GM19328 (cell line): ENCODE results near the gene FICD.

Experiments
- ATAC-seq: cut with Tn5 transposase; IDR thresholded peaks from one replicate; pipeline ENCODE4 v1.9.1; 2021; ENCODE audit warnings: mild to moderate bottlenecking, moderate library complexity; ENCODE audit not compliant: unreplicated experiment

The FICD gene

DNA sequence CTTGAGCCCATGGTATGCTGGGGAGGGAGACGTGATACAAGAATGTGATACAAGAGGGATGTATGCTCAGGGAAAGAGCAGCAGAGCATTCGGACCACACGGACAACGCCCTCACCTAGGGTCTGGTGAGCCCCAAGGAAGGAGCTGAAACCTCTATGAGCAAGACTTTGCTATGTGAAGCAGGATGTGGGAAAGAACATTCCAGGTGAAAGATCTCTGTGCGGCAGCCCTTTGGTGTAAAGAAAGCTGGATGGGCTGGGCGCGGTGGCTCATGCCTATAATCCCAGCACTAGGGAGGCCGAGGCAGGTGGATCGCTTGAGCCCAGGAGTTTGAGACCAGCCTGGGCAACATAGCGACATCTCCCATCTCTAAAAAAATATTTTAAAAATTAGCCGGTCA is 16.9 kb upstream of the FICD start:
- no peak for ATAC-seq

DNA sequence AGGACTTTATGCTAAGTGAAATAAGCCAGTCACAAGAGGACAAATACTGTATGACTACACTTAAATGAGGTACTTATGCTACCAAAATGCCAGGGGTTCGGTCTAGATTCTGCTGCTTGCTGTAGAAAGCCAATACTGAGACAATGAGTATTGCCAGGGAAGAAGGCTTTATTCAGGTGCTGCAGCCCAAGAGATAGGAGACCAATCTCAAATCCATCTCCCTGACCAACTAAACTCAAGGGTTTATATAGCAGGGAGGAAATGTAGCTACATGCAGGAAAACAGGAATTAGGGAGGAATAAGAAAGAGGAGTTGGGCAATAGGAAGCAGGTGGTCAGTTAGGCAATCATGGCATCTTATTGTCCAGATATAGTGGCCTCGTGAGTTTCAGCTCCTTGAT is 12.2 kb upstream of the FICD start:
- ATAC-seq: no peak

DNA sequence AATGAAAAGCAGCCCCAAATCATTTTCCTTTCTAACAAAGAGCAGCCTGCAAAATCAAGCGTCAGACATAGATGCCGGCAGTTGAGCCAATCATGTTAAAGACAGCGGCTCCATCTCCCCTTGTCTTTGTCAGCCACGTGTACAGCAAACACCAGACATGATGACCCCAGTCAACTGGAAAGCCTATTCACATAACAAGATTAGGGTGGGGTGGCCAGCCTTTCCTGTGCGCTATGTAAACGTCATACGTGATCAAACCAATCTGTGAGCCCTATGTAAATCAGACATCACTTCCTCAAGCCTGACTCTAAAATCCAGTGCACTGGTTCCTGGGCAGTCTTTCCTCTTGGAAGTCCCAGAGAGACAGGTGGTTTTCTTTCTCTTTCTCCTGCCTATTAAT is 9.9 kb upstream of the FICD start:
- ATAC-seq: no peak

DNA sequence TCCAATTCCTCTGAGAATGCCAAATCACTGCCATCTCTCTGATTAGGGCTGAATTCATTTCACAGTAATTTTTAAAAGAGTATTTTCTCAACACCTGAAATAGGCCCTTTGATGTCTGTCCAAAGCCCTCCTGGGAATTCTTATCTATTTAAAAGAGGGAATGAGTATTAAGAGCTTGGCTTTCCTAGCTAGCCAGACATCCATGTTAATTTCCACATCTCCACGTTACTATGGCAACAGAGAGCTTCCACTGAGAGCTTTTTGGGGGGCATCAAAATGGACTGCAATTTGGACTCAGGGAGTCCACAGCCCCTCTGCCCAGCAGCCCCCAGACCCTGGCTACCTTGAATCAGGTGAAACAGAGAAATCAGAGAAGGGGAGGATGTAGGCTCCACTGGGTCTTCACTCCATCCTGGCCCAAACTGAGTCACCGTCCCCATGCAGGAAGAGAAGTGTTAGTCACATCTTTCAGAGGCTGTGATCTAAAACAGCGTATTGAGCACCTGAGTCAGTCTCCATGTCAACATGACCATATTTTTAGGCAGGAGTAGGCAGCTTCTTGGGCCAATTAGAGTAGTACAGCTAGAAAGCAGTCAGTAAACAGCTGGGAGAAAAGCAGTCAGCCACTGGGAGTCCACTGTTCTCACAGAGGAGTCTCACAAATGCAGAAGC is 7.0 kb upstream of the FICD start:
- no peak for ATAC-seq

DNA sequence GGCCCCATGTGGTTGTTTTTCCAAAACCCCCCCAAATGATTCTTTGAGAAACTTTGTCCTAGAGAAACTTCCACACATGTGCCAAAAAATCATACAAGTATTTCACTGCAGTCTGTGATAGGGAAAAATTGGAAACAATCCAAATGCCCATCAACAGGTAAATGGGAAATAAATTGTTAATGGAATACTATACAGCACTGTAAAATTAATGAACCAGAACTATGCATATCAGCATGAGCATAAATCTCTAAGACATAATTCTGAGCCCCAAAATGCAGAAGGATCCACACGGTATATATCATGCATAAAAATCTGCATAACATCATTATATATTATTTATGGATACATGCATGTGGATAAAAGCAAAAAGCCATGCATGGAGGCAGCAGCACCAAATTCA is 5.3 kb upstream of the FICD start:
- ATAC-seq: no peak

DNA sequence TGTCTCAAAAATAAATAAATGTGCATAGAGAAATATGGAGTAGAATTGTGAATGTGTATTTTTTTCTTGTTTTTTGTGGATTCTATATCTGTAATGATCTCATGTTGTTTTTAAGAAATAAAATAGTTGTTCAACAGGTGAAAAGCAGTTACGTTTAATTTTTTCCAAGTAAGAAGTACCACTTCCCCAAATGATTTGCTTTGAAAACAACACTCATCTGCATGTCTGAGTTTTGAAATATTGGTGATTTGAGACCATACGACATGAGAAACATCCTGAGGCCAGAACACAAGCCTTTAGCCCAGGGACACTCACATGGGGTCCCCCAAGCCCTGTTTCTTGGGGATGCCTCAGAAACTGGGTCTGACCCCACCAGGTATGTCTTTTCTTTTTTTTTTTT is 4.2 kb upstream of the FICD start:
- ATAC-seq: no peak

DNA sequence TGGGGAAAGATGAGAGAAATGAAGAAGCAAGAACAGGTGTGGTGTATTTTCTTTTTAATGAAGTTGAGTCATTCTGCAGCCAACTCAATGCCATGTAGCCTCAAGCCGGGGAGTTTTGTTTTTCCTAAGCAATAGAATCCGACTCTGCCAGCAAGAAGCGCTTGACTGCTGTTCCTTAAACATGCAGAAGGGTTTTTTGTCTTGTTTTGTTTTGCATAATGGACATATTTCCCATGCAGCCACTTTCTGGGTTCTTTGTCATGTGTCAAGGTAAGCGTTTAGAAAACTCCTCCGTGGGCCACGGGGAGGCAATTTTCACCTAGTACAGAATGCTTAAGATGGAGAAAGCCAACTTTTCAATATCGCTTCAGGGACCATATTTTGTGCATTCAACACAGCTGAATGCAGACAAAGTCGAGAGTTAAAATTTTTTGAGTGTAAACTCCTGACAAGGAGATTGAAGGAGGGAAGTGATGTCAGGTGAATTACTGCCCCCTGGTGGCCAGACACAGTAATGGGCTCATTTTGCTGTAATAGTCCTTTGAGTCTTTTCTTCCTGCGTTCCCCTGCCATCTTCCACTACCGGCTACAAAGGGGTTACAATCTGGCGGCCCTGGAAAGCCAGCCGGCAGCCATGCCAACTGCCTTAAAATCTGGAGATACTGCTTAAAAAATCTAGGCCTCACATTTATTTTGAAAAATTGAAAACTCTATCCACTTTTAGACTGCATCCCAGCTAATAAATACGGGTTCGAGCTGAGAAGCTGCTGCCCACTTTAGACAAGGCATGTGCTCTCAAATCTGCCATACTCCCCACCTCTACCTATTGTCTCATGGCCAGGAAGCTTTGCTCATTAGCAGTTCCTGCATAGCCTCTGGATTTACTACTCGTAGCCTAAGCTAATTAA is 3.2 kb upstream of the FICD start:
- no peak for ATAC-seq

DNA sequence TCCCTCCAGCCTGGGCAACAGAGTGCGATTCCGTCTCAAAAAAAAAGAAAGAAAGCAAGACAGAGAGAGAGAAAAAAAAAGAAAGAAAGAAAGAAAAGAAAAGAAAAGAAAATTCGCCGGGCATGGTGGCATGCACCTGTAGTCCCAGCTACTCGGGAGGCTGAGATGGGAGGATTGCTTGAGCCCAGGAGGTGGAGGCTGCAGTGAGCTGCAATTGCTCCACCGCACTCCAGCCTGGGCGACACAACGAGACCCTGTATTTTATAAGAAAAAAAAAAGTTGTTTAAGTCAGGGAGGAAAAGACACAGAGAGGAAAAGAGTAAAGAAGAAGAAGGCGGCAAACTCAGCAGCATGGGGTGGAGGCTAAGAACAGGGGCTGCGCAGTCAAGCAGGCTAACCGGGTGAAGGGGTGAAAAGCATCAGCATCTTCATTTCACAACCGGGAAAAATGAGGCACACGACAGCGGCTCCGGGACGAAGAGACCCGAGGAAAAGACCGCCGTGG is 557 bp upstream of the FICD start:
- peak; percentile 7 for ATAC-seq

DNA sequence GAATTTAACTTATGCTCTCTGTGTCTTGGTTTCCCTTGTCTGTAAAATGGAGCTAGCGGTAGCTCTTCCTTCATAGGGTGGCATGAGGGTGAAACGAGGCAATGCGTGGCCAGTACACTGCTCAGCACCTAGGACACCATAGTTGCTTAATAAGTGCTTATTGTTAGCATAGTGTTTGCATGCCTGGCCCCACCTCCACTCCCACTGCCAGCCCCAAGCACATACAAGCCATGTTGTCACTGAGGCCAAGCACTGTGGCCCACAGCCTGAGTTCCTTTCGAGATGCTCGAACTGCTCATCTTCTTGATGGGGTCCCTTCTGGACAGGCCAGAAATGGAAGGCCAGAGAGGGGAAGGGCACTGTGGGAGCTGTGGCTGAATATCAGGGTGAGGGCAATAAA is 839 bp downstream of the FICD start:
- no peak for ATAC-seq

DNA sequence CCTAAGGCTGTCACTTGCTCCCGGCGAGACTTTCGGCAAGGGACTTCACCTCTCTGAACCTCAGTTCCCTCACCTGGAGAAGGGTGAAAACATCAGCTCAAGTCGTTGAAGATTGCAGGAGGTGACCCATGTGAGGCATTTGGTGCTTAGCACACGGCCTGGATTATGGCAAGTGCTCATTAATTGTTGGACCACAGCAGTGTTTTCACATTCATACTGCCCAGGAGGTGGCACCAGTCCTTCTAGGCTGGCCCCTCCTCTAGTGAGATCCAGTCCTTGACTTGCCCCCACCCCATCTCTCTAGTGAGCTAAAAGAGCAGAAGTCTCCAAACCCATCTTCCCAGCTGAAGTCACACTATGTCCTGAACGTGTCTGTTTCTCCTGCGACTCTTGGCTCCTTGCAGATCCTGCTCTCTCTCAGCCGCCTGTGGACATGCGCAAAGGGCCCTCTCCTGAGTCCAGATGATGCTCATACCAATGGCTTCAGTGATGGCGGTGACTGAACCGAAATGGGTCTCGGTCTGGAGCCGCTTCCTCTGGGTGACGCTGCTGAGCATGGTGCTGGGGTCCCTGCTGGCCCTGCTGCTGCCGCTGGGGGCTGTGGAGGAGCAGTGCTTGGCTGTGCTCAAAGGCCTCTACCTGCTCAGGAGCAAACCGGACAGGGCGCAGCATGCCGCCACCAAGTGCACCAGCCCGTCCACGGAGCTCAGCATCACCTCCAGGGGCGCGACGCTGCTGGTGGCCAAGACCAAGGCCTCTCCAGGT is 1.6 kb downstream of the FICD start:
- ATAC-seq: no peak

DNA sequence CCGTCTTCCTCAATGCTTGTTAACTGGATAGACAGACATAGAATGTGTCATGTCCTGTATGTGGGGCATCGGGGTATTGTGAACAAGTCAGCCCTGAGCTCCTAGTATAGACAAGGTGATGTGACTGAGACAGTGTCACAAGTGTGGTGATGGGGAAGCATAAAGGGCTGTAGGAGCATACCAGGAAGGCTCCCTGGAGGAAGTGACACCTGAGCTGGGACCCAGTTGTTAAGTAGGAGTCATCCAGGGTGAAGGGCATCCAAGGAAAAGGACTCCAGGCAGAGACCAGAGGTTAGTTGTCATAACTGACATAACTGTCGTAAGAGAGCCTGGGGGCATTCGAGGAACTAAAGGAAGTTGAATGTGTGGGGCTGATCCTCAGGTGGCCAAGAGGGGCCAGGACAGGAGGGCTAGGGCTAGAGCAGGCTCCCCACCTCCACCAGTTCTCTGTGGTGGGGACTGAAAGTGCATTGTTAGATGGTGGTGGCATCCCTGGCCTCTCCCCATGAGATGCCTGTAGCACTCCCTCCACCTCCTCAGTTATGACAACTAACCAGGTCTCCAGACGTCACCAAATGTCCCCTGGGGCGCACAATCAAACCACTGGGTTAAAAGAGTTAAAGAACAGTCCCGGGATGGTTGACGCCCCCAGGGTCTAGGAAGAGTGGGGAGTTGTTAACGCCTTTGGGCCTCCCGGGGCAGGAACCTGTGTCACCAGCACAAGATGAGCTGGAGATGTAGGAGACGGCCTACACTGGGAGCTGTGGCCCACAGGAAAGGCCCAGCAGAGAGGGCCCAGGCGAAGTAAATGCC is 2.4 kb downstream of the FICD start:
- ATAC-seq: no peak

DNA sequence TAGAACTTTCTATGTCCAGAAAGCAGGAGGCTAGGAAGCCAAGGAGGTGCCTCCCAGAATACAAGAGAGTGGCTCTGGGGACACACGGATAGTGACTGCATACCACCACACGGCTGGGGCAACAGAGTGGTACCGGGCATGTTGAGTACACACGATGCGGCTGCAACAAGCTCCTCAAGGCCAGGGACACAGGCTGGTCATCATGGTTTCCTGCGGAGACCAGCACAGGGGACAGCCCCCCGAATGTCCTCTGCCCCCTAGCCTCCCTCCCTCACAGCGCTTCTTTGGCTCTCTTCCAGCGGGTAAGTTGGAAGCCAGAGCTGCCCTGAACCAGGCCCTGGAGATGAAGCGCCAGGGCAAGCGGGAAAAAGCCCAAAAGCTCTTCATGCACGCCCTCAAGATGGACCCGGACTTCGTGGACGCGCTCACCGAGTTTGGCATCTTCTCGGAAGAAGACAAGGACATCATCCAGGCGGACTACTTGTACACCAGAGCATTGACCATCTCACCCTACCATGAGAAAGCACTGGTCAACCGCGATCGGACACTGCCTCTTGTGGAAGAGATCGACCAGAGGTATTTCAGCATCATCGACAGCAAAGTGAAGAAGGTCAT is 3.1 kb downstream of the FICD start:
- ATAC-seq: no peak

DNA sequence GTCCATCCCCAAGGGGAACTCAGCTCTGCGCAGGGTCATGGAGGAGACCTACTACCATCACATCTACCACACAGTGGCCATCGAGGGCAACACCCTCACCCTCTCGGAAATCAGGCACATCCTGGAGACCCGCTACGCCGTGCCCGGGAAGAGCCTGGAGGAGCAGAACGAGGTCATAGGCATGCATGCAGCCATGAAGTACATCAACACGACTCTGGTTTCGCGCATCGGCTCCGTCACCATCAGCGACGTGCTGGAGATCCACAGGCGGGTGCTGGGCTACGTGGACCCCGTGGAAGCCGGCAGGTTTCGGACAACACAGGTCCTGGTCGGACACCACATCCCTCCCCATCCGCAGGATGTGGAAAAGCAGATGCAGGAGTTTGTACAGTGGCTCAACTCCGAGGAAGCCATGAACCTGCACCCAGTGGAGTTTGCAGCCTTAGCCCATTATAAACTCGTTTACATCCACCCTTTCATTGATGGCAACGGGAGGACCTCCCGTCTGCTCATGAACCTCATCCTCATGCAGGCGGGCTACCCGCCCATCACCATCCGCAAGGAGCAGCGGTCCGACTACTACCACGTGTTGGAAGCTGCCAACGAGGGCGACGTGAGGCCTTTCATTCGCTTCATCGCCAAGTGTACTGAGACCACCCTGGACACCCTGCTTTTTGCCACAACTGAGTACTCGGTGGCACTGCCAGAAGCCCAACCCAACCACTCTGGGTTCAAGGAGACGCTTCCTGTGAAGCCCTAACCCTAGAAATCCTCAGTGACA is 3.8 kb downstream of the FICD start:
- no peak for ATAC-seq

DNA sequence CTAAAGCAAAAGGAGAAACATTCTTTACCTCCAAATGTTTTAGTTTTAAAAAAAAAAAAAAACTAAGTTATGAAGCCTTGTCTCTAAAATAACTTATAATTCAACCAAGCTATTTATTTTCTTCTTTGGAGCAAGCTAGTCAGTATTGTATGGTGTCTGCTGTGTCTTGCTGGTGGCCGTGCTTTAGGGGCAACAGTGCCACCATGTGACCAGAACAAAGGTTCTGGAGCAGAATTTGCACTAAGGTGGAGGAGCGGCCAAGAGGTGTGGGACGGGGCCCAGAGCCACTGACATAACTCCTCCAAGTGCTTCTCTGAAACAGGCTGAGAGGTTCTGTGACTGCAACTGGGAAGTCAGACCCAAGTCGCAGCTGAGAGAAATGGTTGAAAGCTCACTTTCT is 4.5 kb downstream of the FICD start:
- no peak for ATAC-seq

DNA sequence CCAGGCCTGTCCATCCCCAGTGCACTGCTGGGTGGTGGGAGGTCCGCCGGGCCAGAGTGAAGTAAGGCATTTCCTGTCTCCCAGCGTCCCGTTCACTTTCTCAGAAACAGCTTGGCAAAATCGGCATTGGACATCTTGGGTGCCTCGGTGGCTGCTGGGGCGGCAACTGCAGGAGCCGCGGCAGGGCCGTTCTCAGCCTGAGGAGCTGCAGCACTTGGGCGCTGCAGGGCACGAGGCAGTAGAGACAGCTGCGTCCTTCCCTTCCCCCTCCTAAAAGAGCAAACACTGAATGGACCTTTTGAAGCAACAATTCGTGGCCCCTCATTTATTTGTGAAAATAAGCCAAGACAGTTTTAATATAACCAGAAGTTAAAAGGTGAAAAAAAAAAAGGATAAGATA is 8.3 kb downstream of the FICD start:
- no peak for ATAC-seq

DNA sequence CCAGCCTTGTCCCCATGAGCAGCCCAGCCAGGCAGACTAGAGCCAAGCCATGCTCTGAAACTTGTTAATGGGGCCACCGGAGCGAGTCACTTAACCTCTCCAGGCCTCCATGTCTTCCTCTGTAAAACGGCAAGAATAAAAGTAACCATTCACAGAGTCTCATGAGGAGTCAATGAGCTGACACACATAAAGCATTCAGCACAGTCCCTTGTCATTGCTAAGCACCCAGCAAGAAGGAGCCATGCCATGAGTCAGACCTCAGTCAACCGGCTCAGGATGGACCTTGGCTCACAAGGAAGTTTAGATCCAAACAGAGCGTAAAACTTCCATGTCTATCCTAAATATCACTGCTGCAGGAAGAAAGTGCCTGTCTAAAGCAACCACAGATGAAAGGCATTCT is 10.6 kb downstream of the FICD start:
- ATAC-seq: no peak

DNA sequence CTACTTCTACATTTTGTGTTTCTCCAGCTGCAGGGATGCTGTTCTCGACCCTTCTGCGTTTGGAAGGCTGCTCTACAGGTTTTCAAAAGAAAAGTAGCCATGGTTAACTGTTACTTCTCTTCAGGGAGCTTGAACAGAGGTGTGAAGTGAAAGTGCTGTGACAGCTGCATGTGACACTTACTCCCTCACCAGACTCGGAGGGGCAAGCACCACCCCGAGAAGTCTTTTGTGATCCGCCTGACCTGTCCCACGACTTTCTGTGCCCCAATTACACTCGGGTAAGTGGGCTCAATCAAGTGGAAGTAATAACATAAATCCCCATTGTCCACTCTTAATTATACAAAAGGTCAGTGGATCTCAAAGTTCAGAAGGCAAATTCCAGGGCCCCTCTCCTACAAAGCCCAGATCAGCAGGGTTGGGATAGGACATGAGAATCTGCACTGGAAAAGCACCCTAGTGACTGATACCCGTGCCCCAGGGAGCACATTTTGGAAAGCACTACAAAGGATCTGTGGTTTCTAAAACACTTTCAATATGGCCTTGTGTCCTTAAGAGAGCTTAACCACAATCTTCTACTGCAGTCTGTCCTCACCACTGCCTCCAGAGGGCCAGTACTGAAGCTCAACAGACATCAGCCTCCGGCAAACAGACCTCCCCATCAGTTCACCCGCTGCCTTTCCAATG is 11.5 kb downstream of the FICD start:
- no peak for ATAC-seq

DNA sequence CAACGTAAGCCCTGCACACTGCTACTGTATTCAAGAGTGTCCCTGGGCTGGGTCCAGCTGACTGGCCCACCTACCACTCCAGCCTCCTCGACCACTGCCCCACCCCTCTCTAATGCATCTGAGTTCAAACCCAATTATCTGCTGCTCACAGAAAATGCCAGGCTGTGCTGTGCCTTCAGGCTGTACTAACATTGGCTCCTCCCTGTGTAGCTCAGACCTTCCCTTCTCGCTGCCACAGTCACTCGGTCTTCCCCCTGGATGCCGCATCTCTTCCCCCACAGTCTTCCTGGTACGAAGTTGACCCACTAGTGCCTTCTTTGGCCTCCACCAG is 12.1 kb downstream of the FICD start:
- ATAC-seq: no peak

DNA sequence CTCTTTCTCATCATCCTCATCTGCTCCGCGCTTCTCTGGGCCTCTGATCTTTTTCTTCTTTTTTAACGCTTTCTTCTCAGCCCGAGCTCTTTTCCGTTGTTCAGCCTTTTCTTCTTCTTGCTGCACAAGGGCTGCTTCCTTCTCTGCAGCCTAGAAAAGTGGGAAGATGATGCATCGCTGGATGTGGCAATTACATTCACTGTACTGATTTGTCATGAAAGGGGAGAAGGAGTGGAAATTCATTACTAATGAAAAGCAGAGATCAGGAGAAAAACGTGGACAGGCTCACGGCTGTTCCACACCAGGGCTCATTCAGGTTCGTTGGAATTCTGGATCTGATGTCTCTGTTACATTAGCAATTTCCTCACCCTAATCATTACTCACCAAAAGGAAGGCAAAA is 15.1 kb downstream of the FICD start:
- ATAC-seq: no peak
